DMS153 treated with DMSO at 0.1 percent for 48 hours (cell line): ENCODE measurements around the gene STIM2.

Experiments used
- DNase-seq: peaks from one replicate; lab custom pipeline; 2025; ENCODE audit not compliant: unreplicated experiment; lab: John Stamatoyannopoulos, UW

The STIM2 gene

GRCh38 chr4:26996745-26997144, 136.1 kb downstream of the STIM2 start:
- DNase-seq, result no peak

GRCh38 chr4:26999689-27000088, 139.0 kb downstream of the STIM2 start:
- DNase-seq, result no peak

GRCh38 chr4:27000122-27000521, 139.5 kb downstream of the STIM2 start:
- DNase-seq, result no peak

- DNase-seq, result no peak
Observed at GRCh38 chr4:27000820-27001219, 140.2 kb downstream of the STIM2 start.

GRCh38 chr4:27001398-27002164, 140.9 kb downstream of the STIM2 start:
- no peak for DNase-seq

GRCh38 chr4:27003642-27004113, 143.0 kb downstream of the STIM2 start:
- DNase-seq, result no peak

GRCh38 chr4:27005501-27005900, 144.9 kb downstream of the STIM2 start:
- no peak for DNase-seq

GRCh38 chr4:27005905-27006590, 145.4 kb downstream of the STIM2 start:
- no peak for DNase-seq

- DNase-seq, result no peak
Observed at GRCh38 chr4:27006646-27007045, 146.0 kb downstream of the STIM2 start.

- no peak for DNase-seq
Observed at GRCh38 chr4:27007507-27007906, 146.9 kb downstream of the STIM2 start.

- no peak for DNase-seq
Observed at GRCh38 chr4:27008679-27009078, 148.0 kb downstream of the STIM2 start.

- DNase-seq, result no peak
Observed at GRCh38 chr4:27009539-27009938, 148.9 kb downstream of the STIM2 start.

GRCh38 chr4:27010334-27010940, 149.8 kb downstream of the STIM2 start:
- DNase-seq, result no peak

- DNase-seq, result no peak
Observed at GRCh38 chr4:27011401-27011800, 150.8 kb downstream of the STIM2 start.

- DNase-seq, result no peak
Observed at GRCh38 chr4:27013012-27013411, 152.4 kb downstream of the STIM2 start.

- DNase-seq, result no peak
Observed at GRCh38 chr4:27016551-27016950, 155.9 kb downstream of the STIM2 start.

- no peak for DNase-seq
Observed at GRCh38 chr4:27017623-27018022, 157.0 kb downstream of the STIM2 start.

- DNase-seq, result no peak
Observed at GRCh38 chr4:27018076-27018475, 157.4 kb downstream of the STIM2 start.

- no peak for DNase-seq
Observed at GRCh38 chr4:27018910-27019309, 158.3 kb downstream of the STIM2 start.

GRCh38 chr4:27019766-27020165, 159.1 kb downstream of the STIM2 start:
- DNase-seq, result no peak

- no peak for DNase-seq
Observed at GRCh38 chr4:27020203-27020602, 159.6 kb downstream of the STIM2 start.

GRCh38 chr4:27020603-27021002, 160.0 kb downstream of the STIM2 start:
- no peak for DNase-seq
